ENCODE results near the gene HTD2. TPM values are rescaled to one million over a fixed set of nuclear protein-coding genes. Genes with fewer than 3 reads are reported as not detected.

The HTD2 gene
- total RNA-seq, 1 experiment from 2014 or later = 13.5 TPM

DNA sequence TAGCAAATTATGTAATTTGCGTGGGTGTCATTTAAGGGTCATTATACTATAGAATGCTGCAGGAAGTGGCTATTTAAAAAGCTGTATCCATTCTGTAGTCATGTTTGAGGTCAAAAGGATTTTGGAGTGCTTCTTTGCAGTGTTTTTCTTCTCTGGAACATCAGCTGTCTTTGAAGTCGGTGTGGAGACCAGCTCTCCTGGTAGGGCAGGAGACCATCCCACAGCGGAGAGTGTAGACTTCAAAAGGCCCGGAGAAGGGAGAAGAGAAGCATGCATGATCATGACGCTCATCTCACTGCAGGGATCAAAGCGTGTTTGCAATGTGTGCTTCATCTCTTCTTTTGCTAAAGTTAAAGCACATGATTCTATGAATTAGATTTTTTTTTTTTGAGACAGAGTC, 46.3 kb downstream of the HTD2 start:
- no peak overlapping the region for H3K27ac ChIP-seq (ENCODE audit: low read depth, low read length)
- no peaks in the 10 kb centered on the region for H3K9me2 ChIP-seq (ENCODE audit: insufficient read depth)
- H3K36me3 ChIP-seq (ENCODE audit: control insufficient read depth in 1 of 2, insufficient read depth in 2 of 2, low read length in 2 of 2) = no peaks in the 10 kb centered on the region
- ChIA-PET POLR2A (interaction anchor here (0.7 kb wide), 1 partner anchor 32 kb away, joined by 3 read pairs; no protein-coding TSS in a partner anchor), RAD21 (ENCODE audit: low non-redundant PET in 1 of 2, low total read pairs in 2 of 2, uncharacterized antibody in 2 of 2, unreplicated experiment in 2 of 2) (no interaction called here), CTCF (no interaction called here)
- H2AFZ ChIP-seq (ENCODE audit: low read depth, low read length, poor library complexity, severe bottlenecking) = no peak overlapping the region
- BruUV-seq (replicated peaks) = no TSS peak
- no peaks in the 10 kb centered on the region for H4K20me1 ChIP-seq (ENCODE audit: insufficient read depth)
- intact Hi-C loops (cut with micrococcal nuclease) = no loop called here
- no peak overlapping the region for H3K9ac ChIP-seq (ENCODE audit: low read length)
- H3K79me2 ChIP-seq (ENCODE audit: insufficient read depth, low read length) = no peaks in the 10 kb centered on the region
- no peak for ATAC-seq
- H3K27me3 ChIP-seq (ENCODE audit: insufficient read depth, low read length) = no peaks in the 10 kb centered on the region
- no peak overlapping the region for H3K4me3 ChIP-seq (replicated peaks in 1 of 2; ENCODE audit: low read depth in 1 of 2, low read length in 2 of 2)
- no peaks in the 10 kb centered on the region for H3K9me3 ChIP-seq (ENCODE audit: control insufficient read depth in 1 of 2, insufficient read depth in 1 of 2, low read depth in 1 of 2, low read length in 2 of 2)
- H3K4me2 ChIP-seq (ENCODE audit: low read length) = no peak overlapping the region
- TF ChIP-seq SRF (IDR thresholded peaks at IDR 0.05; ENCODE audit: low read depth) (no peak), ZFX (IDR thresholded peaks at IDR 0.05) (no peak), EGR1 (IDR thresholded peaks at IDR 0.05; ENCODE audit: low read depth) (no peak), RAD21 (IDR thresholded peaks at IDR 0.05; ENCODE audit: low read depth) (no peak), ZNF274 (IDR thresholded peaks at IDR 0.05; ENCODE audit: low read depth, low read length) (no peak), POLR2AphosphoS5 (IDR thresholded peaks at IDR 0.05; ENCODE audit: low read depth, low read length) (no peak), SP1 (IDR thresholded peaks at IDR 0.05; ENCODE audit: low read depth) (no peak), TCF7L2 (IDR thresholded peaks at IDR 0.05; ENCODE audit: borderline replicate concordance, extremely low read depth, insufficient read depth, insufficient read length) (no peak), SIN3A (IDR thresholded peaks at IDR 0.05; ENCODE audit: low read depth) (no peak), CEBPB (IDR thresholded peaks at IDR 0.05; ENCODE audit: low read depth) (no peak), JUND (IDR thresholded peaks at IDR 0.05) (no peak), EZH2phosphoT487 (IDR thresholded peaks at IDR 0.05; ENCODE audit: borderline replicate concordance) (no peak)
- TF ChIP-seq, protein P1, sequence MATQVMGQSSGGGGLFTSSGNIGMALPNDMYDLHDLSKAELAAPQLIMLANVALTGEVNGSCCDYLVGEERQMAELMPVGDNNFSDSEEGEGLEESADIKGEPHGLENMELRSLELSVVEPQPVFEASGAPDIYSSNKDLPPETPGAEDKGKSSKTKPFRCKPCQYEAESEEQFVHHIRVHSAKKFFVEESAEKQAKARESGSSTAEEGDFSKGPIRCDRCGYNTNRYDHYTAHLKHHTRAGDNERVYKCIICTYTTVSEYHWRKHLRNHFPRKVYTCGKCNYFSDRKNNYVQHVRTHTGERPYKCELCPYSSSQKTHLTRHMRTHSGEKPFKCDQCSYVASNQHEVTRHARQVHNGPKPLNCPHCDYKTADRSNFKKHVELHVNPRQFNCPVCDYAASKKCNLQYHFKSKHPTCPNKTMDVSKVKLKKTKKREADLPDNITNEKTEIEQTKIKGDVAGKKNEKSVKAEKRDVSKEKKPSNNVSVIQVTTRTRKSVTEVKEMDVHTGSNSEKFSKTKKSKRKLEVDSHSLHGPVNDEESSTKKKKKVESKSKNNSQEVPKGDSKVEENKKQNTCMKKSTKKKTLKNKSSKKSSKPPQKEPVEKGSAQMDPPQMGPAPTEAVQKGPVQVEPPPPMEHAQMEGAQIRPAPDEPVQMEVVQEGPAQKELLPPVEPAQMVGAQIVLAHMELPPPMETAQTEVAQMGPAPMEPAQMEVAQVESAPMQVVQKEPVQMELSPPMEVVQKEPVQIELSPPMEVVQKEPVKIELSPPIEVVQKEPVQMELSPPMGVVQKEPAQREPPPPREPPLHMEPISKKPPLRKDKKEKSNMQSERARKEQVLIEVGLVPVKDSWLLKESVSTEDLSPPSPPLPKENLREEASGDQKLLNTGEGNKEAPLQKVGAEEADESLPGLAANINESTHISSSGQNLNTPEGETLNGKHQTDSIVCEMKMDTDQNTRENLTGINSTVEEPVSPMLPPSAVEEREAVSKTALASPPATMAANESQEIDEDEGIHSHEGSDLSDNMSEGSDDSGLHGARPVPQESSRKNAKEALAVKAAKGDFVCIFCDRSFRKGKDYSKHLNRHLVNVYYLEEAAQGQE (IDR thresholded peaks at IDR 0.05; ENCODE audit: low read depth) = no peak
- TF ChIP-seq, protein P2, sequence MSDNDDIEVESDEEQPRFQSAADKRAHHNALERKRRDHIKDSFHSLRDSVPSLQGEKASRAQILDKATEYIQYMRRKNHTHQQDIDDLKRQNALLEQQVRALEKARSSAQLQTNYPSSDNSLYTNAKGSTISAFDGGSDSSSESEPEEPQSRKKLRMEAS (IDR thresholded peaks at IDR 0.05) = no peak
- TF ChIP-seq, protein P3, sequence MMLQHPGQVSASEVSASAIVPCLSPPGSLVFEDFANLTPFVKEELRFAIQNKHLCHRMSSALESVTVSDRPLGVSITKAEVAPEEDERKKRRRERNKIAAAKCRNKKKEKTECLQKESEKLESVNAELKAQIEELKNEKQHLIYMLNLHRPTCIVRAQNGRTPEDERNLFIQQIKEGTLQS (IDR thresholded peaks at IDR 0.05) = no peak
- TF ChIP-seq, protein P4, sequence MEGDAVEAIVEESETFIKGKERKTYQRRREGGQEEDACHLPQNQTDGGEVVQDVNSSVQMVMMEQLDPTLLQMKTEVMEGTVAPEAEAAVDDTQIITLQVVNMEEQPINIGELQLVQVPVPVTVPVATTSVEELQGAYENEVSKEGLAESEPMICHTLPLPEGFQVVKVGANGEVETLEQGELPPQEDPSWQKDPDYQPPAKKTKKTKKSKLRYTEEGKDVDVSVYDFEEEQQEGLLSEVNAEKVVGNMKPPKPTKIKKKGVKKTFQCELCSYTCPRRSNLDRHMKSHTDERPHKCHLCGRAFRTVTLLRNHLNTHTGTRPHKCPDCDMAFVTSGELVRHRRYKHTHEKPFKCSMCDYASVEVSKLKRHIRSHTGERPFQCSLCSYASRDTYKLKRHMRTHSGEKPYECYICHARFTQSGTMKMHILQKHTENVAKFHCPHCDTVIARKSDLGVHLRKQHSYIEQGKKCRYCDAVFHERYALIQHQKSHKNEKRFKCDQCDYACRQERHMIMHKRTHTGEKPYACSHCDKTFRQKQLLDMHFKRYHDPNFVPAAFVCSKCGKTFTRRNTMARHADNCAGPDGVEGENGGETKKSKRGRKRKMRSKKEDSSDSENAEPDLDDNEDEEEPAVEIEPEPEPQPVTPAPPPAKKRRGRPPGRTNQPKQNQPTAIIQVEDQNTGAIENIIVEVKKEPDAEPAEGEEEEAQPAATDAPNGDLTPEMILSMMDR (IDR thresholded peaks at IDR 0.05 in 2 of 3, conservative IDR thresholded peaks at IDR 0.05 in 1 of 3; ENCODE audit: borderline replicate concordance in 1 of 3, insufficient read depth in 1 of 3, low read depth in 2 of 3, low read length in 2 of 3) = no peak
- no peak for DNase-seq (ENCODE audit: low read depth, low spot score)
- peaks cover 10 to 11% of the 10 kb centered on the region in 2 experiments; a peak in 3 of 4 replicates for H3K4me1 ChIP-seq (ENCODE audit: control insufficient read depth in 1 of 2, insufficient read depth in 2 of 2, low read length in 2 of 2)
